Caco-2 (cell line): ENCODE measurements around the gene HDAC4. TPM values are rescaled to one million over a fixed set of nuclear protein-coding genes. Genes with fewer than 3 reads are reported as not detected.

Source experiments
- BruUV-seq: library from RNA; stranded (reverse); fragments of 400-500 nt; replicated peaks from 2 replicates; lab custom pipeline; 2021; lab: Mats Ljungman, UMichigan
- CTCF ChIA-PET: fragments of 300-600 bp; sonication (Branson Sonifier 250); formaldehyde crosslinking; loops from one replicate; lab custom pipeline; 2022; ENCODE audit warnings: antibody characterized with exemption; lab: Charles Lee
- POLR2A ChIA-PET: fragments of 300-600 bp; sonication (Branson Sonifier 250); formaldehyde crosslinking; loops from one replicate; lab custom pipeline; 2022; ENCODE audit warnings: antibody characterized with exemption; lab: Charles Lee
- DNase-seq, 2 experiments: peaks; one replicate each; pipeline versions ENCODE4 v3.0.0 to v3.0.0-alpha.2; 2020 to 2022
- H3K27me3 ChIP-seq: replicated peaks from 2 replicates; pipeline ENCODE4 v1.6.0; 2011; ENCODE audit warnings: low read length; ENCODE audit not compliant: control insufficient read depth, insufficient read depth
- H3K36me3 ChIP-seq: 2 replicates; pipeline ENCODE4 v1.5.1; 2011; ENCODE audit warnings: low read length; ENCODE audit not compliant: control insufficient read depth, insufficient read depth
- H3K4me1 ChIP-seq: fragments of 250-450 bp; sonication (Bioruptor Pico); 2 replicates; pipeline ENCODE4 v1.5.1; 2020; ENCODE audit warnings: mild to moderate bottlenecking
- H3K4me3 ChIP-seq: 2 replicates; pipeline ENCODE4 v1.5.1; 2011; ENCODE audit warnings: low read depth, mild to moderate bottlenecking, control low read depth, low read length
- H3K9me3 ChIP-seq: fragments of 250-450 bp; sonication (Bioruptor Pico); 2 replicates; pipeline ENCODE4 v1.5.1; 2020; ENCODE audit warnings: mild to moderate bottlenecking, moderate library complexity
- H3K27ac Mint-ChIP-seq: one replicate; pipeline ENCODE4 v1.8.0; 2022; ENCODE audit warnings: mixed read lengths; ENCODE audit not compliant: unreplicated experiment
- H3K27me3 Mint-ChIP-seq: one replicate; pipeline ENCODE4 v1.8.0; 2022; ENCODE audit warnings: mixed read lengths; ENCODE audit not compliant: insufficient read depth, unreplicated experiment
- H3K36me3 Mint-ChIP-seq: one replicate; pipeline ENCODE4 v1.8.0; 2022; ENCODE audit warnings: mild to moderate bottlenecking, mixed read lengths; ENCODE audit not compliant: insufficient read depth, unreplicated experiment
- H3K4me1 Mint-ChIP-seq: one replicate; pipeline ENCODE4 v1.8.0; 2022; ENCODE audit warnings: low read depth, mixed read lengths; ENCODE audit not compliant: unreplicated experiment
- H3K4me3 Mint-ChIP-seq: one replicate; pipeline ENCODE4 v1.8.0; 2022; ENCODE audit warnings: mild to moderate bottlenecking, moderate library complexity, mixed read lengths; ENCODE audit not compliant: unreplicated experiment
- H3K9me3 Mint-ChIP-seq: one replicate; pipeline ENCODE4 v1.8.0; 2022; ENCODE audit warnings: mixed read lengths; ENCODE audit not compliant: unreplicated experiment
- intact Hi-C: fragments of 100-400 bp; cut with micrococcal nuclease; formaldehyde crosslinking; loops from one replicate; pipeline ENCODE4 v1.10.0; 2022; ENCODE audit not compliant: unreplicated experiment
- total RNA-seq: library from RNA; stranded (reverse); gene quantifications from 2 replicates; pipeline ENCODE4 v1.2.3, GENCODE V29; 2022
- TF ChIP-seq, protein P1 (sequence below), 2 experiments: fragments of 200-600 bp in 1 of 2; IDR thresholded peaks; 1 replicate in 1 of 2; 2 replicates in 1 of 2; pipeline versions ENCODE4 v1.5.1 to v1.8.0; 2011 to 2022; ENCODE audit warnings: antibody characterized with exemption in 1 of 2, control low read depth in 1 of 2, inconsistent platforms in 1 of 2, low read depth in 1 of 2, low read length in 1 of 2, mild to moderate bottlenecking in 1 of 2, moderate library complexity in 1 of 2; ENCODE audit not compliant: insufficient read depth in 1 of 2, severe bottlenecking in 1 of 2, unreplicated experiment in 1 of 2

Gene HDAC4
- total RNA-seq, 1 experiment from 2014 or later: 15.5 TPM

DNA sequence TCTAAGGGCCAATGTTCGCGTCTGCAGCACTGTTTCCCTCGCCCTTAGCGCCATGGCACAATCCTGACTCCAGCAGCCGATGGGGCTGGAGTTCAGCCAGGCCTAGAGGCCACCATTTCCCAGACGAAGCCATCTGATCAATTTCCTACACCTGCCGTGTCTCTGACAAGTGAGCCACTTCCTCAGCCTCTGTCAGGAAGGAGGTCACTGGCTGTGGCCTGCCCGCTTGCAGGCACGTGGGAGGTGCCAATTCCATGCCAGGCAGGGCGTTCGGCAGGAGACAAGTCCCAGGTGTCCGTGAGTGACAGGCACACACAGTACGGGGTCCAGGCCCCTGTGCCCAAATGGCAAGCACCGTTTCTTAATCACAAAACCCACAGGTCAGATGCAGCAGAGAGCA is 318.4 kb downstream of the HDAC4 start:
- BruUV-seq: no TSS peak
- intact Hi-C loops: no loop called here
- no peak overlapping the region for H3K27ac Mint-ChIP-seq
- H3K36me3 Mint-ChIP-seq: no peaks in the 10 kb centered on the region
- DNase-seq: no peak
- TF ChIP-seq, protein P1, sequence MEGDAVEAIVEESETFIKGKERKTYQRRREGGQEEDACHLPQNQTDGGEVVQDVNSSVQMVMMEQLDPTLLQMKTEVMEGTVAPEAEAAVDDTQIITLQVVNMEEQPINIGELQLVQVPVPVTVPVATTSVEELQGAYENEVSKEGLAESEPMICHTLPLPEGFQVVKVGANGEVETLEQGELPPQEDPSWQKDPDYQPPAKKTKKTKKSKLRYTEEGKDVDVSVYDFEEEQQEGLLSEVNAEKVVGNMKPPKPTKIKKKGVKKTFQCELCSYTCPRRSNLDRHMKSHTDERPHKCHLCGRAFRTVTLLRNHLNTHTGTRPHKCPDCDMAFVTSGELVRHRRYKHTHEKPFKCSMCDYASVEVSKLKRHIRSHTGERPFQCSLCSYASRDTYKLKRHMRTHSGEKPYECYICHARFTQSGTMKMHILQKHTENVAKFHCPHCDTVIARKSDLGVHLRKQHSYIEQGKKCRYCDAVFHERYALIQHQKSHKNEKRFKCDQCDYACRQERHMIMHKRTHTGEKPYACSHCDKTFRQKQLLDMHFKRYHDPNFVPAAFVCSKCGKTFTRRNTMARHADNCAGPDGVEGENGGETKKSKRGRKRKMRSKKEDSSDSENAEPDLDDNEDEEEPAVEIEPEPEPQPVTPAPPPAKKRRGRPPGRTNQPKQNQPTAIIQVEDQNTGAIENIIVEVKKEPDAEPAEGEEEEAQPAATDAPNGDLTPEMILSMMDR (IDR thresholded peaks at IDR 0.05; ENCODE audit: insufficient read depth in 1 of 2, low read depth in 1 of 2, low read length in 1 of 2, severe bottlenecking in 1 of 2, unreplicated experiment in 1 of 2): no peak
- ChIA-PET POLR2A (no interaction called here), CTCF (no interaction called here)
- H3K27me3 Mint-ChIP-seq: no peaks in the 10 kb centered on the region
- Histone ChIP-seq H3K9me3 (no peaks in the 10 kb centered on the region), H3K27me3 (no peaks in the 10 kb centered on the region), H3K4me1 (no peaks in the 10 kb centered on the region), H3K4me3 (no peak overlapping the region), H3K36me3 (no peaks in the 10 kb centered on the region)
- no peaks in the 10 kb centered on the region for H3K4me1 Mint-ChIP-seq
- H3K9me3 Mint-ChIP-seq: no peaks in the 10 kb centered on the region
- H3K4me3 Mint-ChIP-seq: no peak overlapping the region

DNA sequence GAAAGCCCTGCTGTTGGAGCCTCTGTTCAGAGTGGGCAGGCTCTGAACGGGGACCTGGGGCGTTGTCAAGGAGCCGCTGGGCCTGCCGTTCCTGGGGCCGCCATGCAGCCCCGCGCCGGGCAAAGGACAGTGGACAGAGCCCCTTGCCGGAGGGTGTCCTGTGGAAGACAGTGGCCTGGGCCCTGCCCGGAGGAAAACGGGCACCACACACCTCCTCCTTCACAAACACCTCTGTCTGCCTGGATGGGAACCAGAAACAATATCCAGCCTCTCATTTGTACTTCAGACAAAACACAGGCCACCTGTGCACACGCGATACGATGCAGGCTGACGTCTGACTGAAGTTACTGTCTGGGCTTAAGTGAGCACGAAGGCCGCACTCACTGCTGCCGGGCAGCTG is 319.2 kb downstream of the HDAC4 start:
- no TSS peak for BruUV-seq
- H3K36me3 Mint-ChIP-seq: no peaks in the 10 kb centered on the region

GRCh38 chr2:239081046-239081445 is 319.8 kb downstream of the HDAC4 start:
- no peak overlapping the region for H3K4me3 Mint-ChIP-seq
- Histone ChIP-seq H3K27me3 (no peaks in the 10 kb centered on the region), H3K4me3 (no peak overlapping the region), H3K9me3 (no peaks in the 10 kb centered on the region), H3K4me1 (no peaks in the 10 kb centered on the region), H3K36me3 (no peaks in the 10 kb centered on the region)
- intact Hi-C loops: no loop called here
- H3K4me1 Mint-ChIP-seq: no peaks in the 10 kb centered on the region
- no TSS peak for BruUV-seq
- CTCF ChIA-PET: no interaction called here
- H3K27ac Mint-ChIP-seq: no peak overlapping the region
- TF ChIP-seq, protein P1 (IDR thresholded peaks at IDR 0.05; ENCODE audit: insufficient read depth in 1 of 2, low read depth in 1 of 2, low read length in 1 of 2, severe bottlenecking in 1 of 2, unreplicated experiment in 1 of 2): no peak
- H3K27me3 Mint-ChIP-seq: no peaks in the 10 kb centered on the region
- POLR2A ChIA-PET: no interaction called here
- DNase-seq: no peak
- H3K9me3 Mint-ChIP-seq: no peaks in the 10 kb centered on the region
- no peaks in the 10 kb centered on the region for H3K36me3 Mint-ChIP-seq

More for the DNA sequence above, 319.2 kb downstream of the HDAC4 start:
- H3K4me3 ChIP-seq: no peak overlapping the region
- no peaks in the 10 kb centered on the region for H3K9me3 ChIP-seq
- no peak for DNase-seq
- no peaks in the 10 kb centered on the region for H3K4me1 ChIP-seq
- intact Hi-C loops: no loop called here
- ChIA-PET CTCF (no interaction called here), POLR2A (no interaction called here)
- Mint-ChIP-seq H3K27me3 (no peaks in the 10 kb centered on the region), H3K9me3 (no peaks in the 10 kb centered on the region), H3K27ac (no peak overlapping the region), H3K4me3 (no peak overlapping the region), H3K4me1 (no peaks in the 10 kb centered on the region)
- H3K36me3 ChIP-seq: no peaks in the 10 kb centered on the region
- TF ChIP-seq, protein P1 (IDR thresholded peaks at IDR 0.05; ENCODE audit: insufficient read depth in 1 of 2, low read depth in 1 of 2, low read length in 1 of 2, severe bottlenecking in 1 of 2, unreplicated experiment in 1 of 2): no peak
- H3K27me3 ChIP-seq: no peaks in the 10 kb centered on the region
